WTC11 (cell line): ENCODE results near the gene MYBPC1. TPM values are rescaled to one million over a fixed set of nuclear protein-coding genes. Genes with fewer than 3 reads are reported as not detected.
"Not testable (repeated sequence)": the region's sequence is repeated elsewhere in the genome, so short reads cannot be mapped to it uniquely, and the experiment has no call there.

Experiments
- ATAC-seq: fragments of 200-7000 bp; cut with Tn5 transposase; 2 replicates; pipeline ENCODE4 v1.10.0; 2021; ENCODE audit warnings: mild to moderate bottlenecking, moderate library complexity
- CTCF ChIA-PET: fragments of 300-600 bp; sonication (Branson Sonifier 250); formaldehyde crosslinking; loops from one replicate; lab custom pipeline; 2021; ENCODE audit warnings: antibody characterized with exemption; lab: Charles Lee
- POLR2A ChIA-PET: fragments of 350-600 bp; sonication (Branson Sonifier 250); formaldehyde crosslinking; loops from one replicate; lab custom pipeline; 2021; ENCODE audit warnings: antibody characterized with exemption; lab: Charles Lee
- DNase-seq: peaks from one replicate; pipeline ENCODE4 v3.0.0; 2021; ENCODE audit warnings: low spot score
- H3K27ac Mint-ChIP-seq: 2 replicates; pipeline ENCODE4 v1.8.0; 2021; ENCODE audit warnings: mixed read lengths
- H3K27me3 Mint-ChIP-seq: 2 replicates; pipeline ENCODE4 v1.8.0; 2021; ENCODE audit warnings: low read depth, mild to moderate bottlenecking, moderate library complexity, mixed read lengths
- H3K36me3 Mint-ChIP-seq: 2 replicates; pipeline ENCODE4 v1.8.0; 2021; ENCODE audit warnings: mixed read lengths
- H3K4me1 Mint-ChIP-seq: 2 replicates; pipeline ENCODE4 v1.8.0; 2022; ENCODE audit warnings: mixed read lengths
- H3K4me3 Mint-ChIP-seq: 2 replicates; pipeline ENCODE4 v1.8.0; 2021; ENCODE audit warnings: mild to moderate bottlenecking, moderate library complexity, mixed read lengths
- H3K9me3 Mint-ChIP-seq: 2 replicates; pipeline ENCODE4 v1.8.0; 2021; ENCODE audit warnings: mixed read lengths
- ATF1 ChIP-seq: sonication (generic); formaldehyde crosslinking; IDR thresholded peaks from 2 replicates; pipeline ENCODE4 v1.8.1; 2023; ENCODE audit warnings: mild to moderate bottlenecking, moderate library complexity, missing genetic modification reagents
- CDX4 ChIP-seq: fragments of 250-450 bp; sonication (Bioruptor Pico); IDR thresholded peaks from 2 replicates; pipeline ENCODE4 v1.9.0; 2021; ENCODE audit warnings: moderate library complexity, mild to moderate bottlenecking, inconsistent platforms, borderline replicate concordance
- E2F1 ChIP-seq: sonication (generic); formaldehyde crosslinking; IDR thresholded peaks from 2 replicates; pipeline ENCODE4 v1.8.0; 2022; ENCODE audit warnings: mild to moderate bottlenecking, missing genetic modification reagents
- ESRRA ChIP-seq: sonication (generic); formaldehyde crosslinking; IDR thresholded peaks from 2 replicates; pipeline ENCODE4 v1.8.1; 2022; ENCODE audit warnings: mild to moderate bottlenecking, missing genetic modification reagents, borderline replicate concordance
- FOXJ3 ChIP-seq: sonication (generic); formaldehyde crosslinking; IDR thresholded peaks from 2 replicates; pipeline ENCODE4 v1.9.0; 2021; ENCODE audit warnings: missing genetic modification reagents, mild to moderate bottlenecking, borderline replicate concordance
- FOXK1 ChIP-seq: sonication (generic); formaldehyde crosslinking; IDR thresholded peaks from 2 replicates; pipeline ENCODE4 v1.8.0; 2022; ENCODE audit warnings: mild to moderate bottlenecking, moderate library complexity, missing genetic modification reagents
- FOXP4 ChIP-seq: sonication (generic); formaldehyde crosslinking; IDR thresholded peaks from 2 replicates; pipeline ENCODE4 v1.8.0; 2022; ENCODE audit warnings: mild to moderate bottlenecking, missing genetic modification reagents
- MYBL2 ChIP-seq: sonication (generic); formaldehyde crosslinking; IDR thresholded peaks from 2 replicates; pipeline ENCODE4 v1.8.1; 2023; ENCODE audit warnings: mild to moderate bottlenecking, moderate library complexity, missing genetic modification reagents
- SMAD3 ChIP-seq: sonication (generic); formaldehyde crosslinking; IDR thresholded peaks from 2 replicates; pipeline ENCODE4 v1.8.0; 2022; ENCODE audit warnings: missing genetic modification reagents, mild to moderate bottlenecking, borderline replicate concordance
- TCF7 ChIP-seq: sonication (generic); formaldehyde crosslinking; IDR thresholded peaks from 2 replicates; pipeline ENCODE4 v1.8.0; 2022; ENCODE audit warnings: mild to moderate bottlenecking, low read depth, missing genetic modification reagents, moderate library complexity
- ZNF219 ChIP-seq: sonication (generic); formaldehyde crosslinking; IDR thresholded peaks from 2 replicates; pipeline ENCODE4 v1.8.0; 2023; ENCODE audit warnings: missing genetic modification reagents, mild to moderate bottlenecking, borderline replicate concordance
- ZNF232 ChIP-seq: sonication (generic); formaldehyde crosslinking; IDR thresholded peaks from 2 replicates; pipeline ENCODE4 v1.8.0; 2022; ENCODE audit warnings: mild to moderate bottlenecking, missing genetic modification reagents
- ZNF532 ChIP-seq: fragments of 250-450 bp; sonication (Bioruptor Pico); IDR thresholded peaks from 2 replicates; pipeline ENCODE4 v1.9.0; 2021; ENCODE audit warnings: mild to moderate bottlenecking, borderline replicate concordance
- ZSCAN18 ChIP-seq: fragments of 250-450 bp; sonication (Bioruptor Pico); IDR thresholded peaks from 2 replicates; pipeline ENCODE4 v2.1.2; 2022; ENCODE audit warnings: mild to moderate bottlenecking, moderate library complexity
- total RNA-seq: library from RNA; stranded (reverse); gene quantifications from 3 replicates; pipeline ENCODE4 v1.2.3, GENCODE V29; 2021

Gene MYBPC1
- total RNA-seq, 1 experiment from 2014 or later = not detected

GRCh38 chr12:101655393-101655792 is 60.6 kb downstream of the MYBPC1 start:
- peaks cover 4% of the 10 kb centered on the region for H3K4me1 Mint-ChIP-seq
- ChIA-PET POLR2A (no interaction called here), CTCF (no interaction called here)
- H3K4me3 Mint-ChIP-seq = no peak overlapping the region
- H3K27me3 Mint-ChIP-seq = no peaks in the 10 kb centered on the region
- no peak for DNase-seq
- no peak for TF ChIP-seq FOXJ3 (CRISPR knock-in tag)
- no peak for TF ChIP-seq FOXP4 (CRISPR knock-in tag)
- TF ChIP-seq FOXK1 = no peak
- no peak for TF ChIP-seq SMAD3 (CRISPR knock-in tag)
- TF ChIP-seq ZSCAN18 (CRISPR knock-in tag) = no peak
- no peak for TF ChIP-seq ZNF532 (CRISPR knock-in tag)
- TF ChIP-seq ZNF219 (CRISPR knock-in tag) = no peak
- no peak for TF ChIP-seq ESRRA (CRISPR knock-in tag)
- no peak for ATAC-seq
- H3K27ac Mint-ChIP-seq = no peak overlapping the region
- no peaks in the 10 kb centered on the region for H3K9me3 Mint-ChIP-seq
- no peaks in the 10 kb centered on the region for H3K36me3 Mint-ChIP-seq

GRCh38 chr12:101660662-101661061 is 65.9 kb downstream of the MYBPC1 start:
- ATAC-seq, H3K27ac Mint-ChIP-seq, H3K9me3 Mint-ChIP-seq, H3K36me3 Mint-ChIP-seq, DNase-seq, CTCF ChIA-PET, H3K4me3 Mint-ChIP-seq, H3K27me3 Mint-ChIP-seq, POLR2A ChIA-PET: not testable (repeated sequence)
- H3K4me1 Mint-ChIP-seq = peaks cover 21% of the 10 kb centered on the region

- no peaks in the 10 kb centered on the region for H3K9me3 Mint-ChIP-seq
- no peaks in the 10 kb centered on the region for H3K36me3 Mint-ChIP-seq
- H3K27ac Mint-ChIP-seq = no peak overlapping the region
- ChIA-PET POLR2A (no interaction called here), CTCF (no interaction called here)
- DNase-seq = no peak
- H3K27me3 Mint-ChIP-seq = peaks cover 3% of the 10 kb centered on the region; the same call in 1 of the 2 replicates
- ATAC-seq = peak; percentile 39; the same call in 1 of the 2 replicates
- peaks cover 28% of the 10 kb centered on the region for H3K4me1 Mint-ChIP-seq
- no peak overlapping the region for H3K4me3 Mint-ChIP-seq
- TF ChIP-seq MYBL2 = no peak
- TF ChIP-seq ZNF232 (CRISPR knock-in tag) = no peak
- TF ChIP-seq E2F1 (CRISPR knock-in tag) = no peak
- no peak for TF ChIP-seq CDX4 (CRISPR knock-in tag)
- no peak for TF ChIP-seq ATF1
- TF ChIP-seq TCF7 (CRISPR knock-in tag) = no peak
These were observed 68.5 kb downstream of the MYBPC1 start for GRCh38 chr12:101663298-101663697.
